NCI-H2171 (cell line): ENCODE data around the gene CIRBP.

Source experiments
- DNase-seq: peaks from one replicate; lab custom pipeline; 2025; lab: John Stamatoyannopoulos, UW

CIRBP gene

DNA sequence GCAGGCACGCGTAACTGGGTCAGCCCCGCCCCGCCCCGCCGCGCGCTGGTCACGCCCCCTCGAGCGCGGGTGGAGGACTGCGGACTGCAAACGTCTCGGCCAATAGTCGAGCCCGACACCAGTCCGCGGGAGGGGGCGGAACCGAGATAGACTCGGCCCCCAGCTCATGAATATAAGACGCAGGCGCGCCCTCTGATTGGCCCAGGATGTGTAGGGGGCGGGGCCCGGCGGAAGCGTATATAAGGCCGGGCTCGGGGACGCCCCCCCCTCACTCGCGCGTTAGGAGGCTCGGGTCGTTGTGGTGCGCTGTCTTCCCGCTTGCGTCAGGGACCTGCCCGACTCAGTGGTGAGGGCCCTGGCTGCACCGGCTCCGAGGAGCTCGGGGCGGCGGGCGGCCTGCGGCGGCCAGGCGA lies at the start of gene CIRBP:
Gene CIRBP, plus strand, starts transcription at position 268 of the 413 bp plus-strand sequence. CDS start 1,602 bp downstream, outside the sequence.
- peak; percentile 99 for DNase-seq

GRCh38 chr19:1219786-1220476 lies 49.2 kb upstream of the CIRBP start:
- DNase-seq, result no peak

GRCh38 chr19:1220477-1220930 lies 48.6 kb upstream of the CIRBP start:
- DNase-seq, result no peak

- no peak for DNase-seq
These were observed 47.9 kb upstream of the CIRBP start for GRCh38 chr19:1220976-1221903.

GRCh38 chr19:1221904-1222255 lies 47.3 kb upstream of the CIRBP start:
- DNase-seq, result no peak

DNA sequence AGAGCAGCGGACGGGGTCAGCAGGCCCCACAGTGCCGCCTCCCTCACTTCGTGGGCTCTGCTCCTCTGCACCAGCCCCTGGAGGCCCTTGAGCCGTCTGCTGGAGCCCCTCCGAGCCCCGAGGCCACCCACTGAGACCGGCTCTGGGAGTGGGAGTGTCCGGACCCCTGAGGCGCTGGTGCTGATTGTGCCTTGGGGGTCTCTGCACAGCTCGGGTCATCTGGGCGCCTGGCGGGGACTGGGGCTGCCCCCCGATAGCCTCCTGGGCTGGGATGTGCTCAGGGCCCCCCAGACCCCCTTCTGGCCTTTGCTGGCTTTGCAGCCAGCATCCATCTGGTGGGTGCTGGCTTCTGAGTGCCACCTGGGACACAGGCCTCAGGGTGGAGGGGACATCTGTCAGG lies 46.7 kb upstream of the CIRBP start:
- no peak for DNase-seq

DNA sequence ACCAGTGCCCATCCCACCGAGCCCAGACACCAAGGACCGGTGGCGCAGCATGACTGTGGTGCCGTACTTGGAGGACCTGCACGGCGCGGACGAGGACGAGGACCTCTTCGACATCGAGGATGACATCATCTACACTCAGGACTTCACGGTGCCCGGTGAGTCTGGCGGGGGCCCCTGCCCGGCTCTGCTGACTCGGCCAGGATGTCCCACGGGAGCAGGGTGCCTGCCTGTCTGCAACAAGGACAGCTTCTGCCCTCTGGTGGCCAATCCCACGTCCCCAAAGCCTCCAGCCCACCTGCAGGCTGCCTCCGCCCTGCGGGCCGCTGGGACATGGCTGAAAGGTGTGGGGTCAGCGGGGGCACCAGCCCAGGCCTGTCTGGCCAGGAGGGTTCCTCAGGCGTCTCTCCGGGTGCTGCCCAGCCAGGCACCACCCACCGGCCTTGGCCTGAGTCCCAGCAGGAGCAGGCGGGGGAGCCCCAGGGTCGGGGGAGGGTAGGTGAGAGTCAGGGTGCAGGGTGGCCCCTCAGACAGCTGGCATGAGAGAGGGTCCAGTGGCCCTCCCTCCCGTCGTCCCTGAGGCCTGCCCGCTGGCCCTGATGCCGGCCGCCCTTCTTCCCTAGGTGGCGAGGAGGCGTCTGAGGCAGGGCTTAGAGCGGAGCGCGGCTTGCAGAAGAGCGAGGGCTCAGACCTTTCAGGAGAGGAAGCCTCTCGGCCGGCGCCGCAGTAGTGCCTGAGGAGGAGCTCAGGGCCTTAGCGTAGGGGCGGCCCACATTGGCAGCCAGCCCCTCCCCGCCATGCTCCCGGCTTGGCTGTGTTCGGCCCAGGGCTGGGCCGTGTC lies 45.9 kb upstream of the CIRBP start:
- DNase-seq, result peak; percentile 39

- DNase-seq, result no peak
These were observed 44.9 kb upstream of the CIRBP start for GRCh38 chr19:1224047-1224825.

GRCh38 chr19:1224847-1225246 lies 44.3 kb upstream of the CIRBP start:
- no peak for DNase-seq

DNA sequence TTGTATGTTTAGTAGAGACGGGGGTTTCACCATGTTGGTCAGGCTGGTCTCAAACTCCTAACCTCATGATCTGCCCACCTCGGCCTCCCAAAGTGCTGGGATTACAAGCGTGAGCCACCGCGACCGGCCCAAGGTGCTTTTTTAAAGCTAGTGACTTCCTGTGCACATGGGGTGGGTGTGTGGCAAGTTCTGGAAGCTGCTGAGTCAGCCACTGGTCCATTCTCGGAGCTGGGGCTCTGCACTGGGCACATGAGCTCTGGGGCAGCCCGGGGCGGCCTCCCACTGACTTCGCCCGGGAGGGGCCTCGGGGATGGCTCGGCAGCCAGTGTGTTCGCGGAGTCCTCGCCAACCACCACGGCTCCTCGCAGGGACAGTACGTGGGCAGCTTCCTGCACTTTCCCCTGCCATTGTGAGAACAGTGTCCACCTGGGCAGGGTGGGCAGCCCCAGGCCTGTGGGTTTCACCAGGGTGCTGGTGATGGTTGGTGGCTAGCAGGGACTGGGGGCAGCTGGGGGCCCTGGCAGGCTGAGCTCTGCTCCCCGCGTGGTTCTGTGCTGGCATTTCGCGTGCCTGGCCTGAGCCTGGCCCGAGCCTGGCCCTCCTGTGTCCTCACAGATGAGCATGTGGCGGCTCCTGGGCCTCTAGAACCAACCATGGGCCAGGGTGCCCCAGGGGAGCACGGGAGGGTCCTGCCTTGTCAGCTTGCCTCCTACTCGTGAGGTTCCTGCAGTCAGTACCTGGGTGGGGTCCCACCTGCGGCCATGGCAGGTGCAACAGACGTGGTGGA lies 43.5 kb upstream of the CIRBP start:
- no peak for DNase-seq

DNA sequence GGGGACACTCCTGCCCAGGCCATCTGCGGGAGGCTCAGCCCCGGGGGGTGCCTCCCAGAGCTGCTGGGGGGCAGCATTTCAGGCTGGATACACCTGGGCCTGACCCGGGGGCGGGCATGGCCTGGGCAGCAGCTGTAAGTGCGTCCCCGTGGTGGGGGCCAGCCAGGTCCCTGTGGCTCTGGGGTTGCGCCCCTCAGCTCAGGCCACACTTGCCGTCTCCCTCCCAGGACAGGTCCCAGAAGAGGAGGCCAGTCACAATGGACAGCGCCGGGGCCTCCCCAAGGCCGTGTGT lies 43.0 kb upstream of the CIRBP start:
- no peak for DNase-seq

GRCh38 chr19:1226522-1227303 lies 42.4 kb upstream of the CIRBP start:
- no peak for DNase-seq

- no peak for DNase-seq
These were observed 41.7 kb upstream of the CIRBP start for GRCh38 chr19:1227304-1228054.

DNA sequence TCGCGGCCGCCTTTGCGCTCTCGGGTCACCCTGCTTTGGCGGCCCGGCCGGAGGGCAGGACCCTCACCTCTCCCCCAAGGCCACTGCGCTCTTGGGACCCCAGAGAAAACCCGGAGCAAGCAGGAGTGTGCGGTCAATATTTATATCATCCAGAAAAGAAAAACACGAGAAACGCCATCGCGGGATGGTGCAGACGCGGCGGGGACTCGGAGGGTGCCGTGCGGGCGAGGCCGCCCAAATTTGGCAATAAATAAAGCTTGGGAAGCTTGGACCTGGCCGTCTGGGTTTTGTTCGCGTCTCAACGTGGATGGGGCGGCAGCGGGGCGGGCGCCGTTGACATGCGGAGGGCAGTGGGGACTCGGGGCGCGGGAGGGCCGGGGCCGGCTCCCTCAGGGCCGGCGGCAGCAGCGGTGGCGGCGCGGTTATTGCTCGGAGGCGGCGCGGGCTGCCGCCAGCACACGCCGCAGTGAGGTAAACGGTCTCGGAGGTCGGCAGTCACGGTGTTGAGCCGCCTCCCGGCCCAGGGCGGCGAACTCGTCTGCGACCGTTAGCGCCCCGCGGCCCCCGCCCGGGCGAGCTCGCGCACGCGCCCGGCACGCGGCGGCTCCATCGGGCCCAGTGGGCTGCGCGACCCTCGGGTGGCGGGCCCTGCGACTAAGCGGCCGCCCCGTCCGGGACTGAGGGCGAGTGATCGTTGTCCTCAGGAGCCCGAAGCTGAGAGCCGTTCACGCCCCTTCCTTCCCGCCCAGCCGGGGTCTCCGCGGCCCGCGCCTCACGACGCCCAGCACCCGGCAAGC lies 40.8 kb upstream of the CIRBP start:
- DNase-seq, result no peak

DNA sequence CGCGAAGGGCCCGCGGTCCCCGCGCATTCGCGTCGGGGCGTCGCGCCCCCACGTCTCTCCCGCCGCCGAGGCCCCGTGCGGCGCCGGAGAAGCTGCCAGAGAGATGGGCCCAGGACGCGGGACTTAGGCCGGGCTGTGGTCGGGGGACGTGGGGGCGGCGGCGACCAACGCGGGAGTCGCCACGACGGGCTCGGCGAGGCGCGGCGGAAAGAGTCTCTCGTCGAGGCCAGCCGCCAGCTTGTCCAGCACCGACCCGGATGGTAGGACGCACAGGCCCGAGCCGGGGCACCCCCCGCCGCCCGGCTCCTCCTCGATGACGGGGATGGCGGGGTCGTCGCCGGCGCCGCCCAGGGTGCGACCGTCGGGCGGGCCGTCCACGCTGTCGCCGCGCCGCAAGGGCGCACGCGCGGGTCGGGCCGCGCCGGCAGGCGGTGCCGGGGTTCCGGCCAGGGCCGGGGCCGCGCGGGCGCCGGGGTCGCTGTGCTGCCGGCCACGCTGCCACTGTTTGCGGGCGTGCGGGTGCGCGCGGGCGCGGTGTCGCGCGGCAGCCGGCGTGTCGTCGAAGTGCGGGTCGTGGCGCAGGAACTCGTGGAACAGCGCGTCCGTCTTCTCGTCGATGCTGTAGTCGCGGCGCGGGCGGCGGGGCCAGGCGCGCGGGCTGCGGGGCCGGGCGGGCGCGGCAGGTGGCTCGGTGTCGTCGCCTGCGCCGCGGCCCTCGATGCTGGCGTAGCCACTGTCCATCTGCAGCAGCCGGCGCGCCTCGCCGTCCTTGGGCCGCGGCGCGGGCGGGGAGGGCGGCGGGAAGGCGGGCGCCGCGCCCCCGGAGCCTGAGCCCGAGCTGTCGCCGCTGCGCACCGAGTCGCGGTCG lies 39.8 kb upstream of the CIRBP start:
- DNase-seq, result no peak

GRCh38 chr19:1229924-1230782 lies 39.0 kb upstream of the CIRBP start:
- no peak for DNase-seq
